Naive thymus-derived CD8-positive, alpha-beta T cell (primary cell): ENCODE data around the gene CLN3. TPM values are rescaled to one million over a fixed set of nuclear protein-coding genes. Genes with fewer than 3 reads are reported as not detected.
"Not testable (repeated sequence)": the region's sequence is repeated elsewhere in the genome, so short reads cannot be mapped to it uniquely, and the experiment has no call there.

Experiments
- ATAC-seq, 2 donors: fragments of 150-1000 bp; cut with Tn5 transposase in 1 of 2; sonication (Bioruptor Pico), chemical (Tn5 transposase) in 1 of 2; 1 replicate in 1 of 2; 2 replicates in 1 of 2; pipeline ENCODE4 v1.10.0; 2021; ENCODE audit warnings: mild to moderate bottlenecking in 2 of 2, moderate library complexity in 2 of 2
- POLR2A ChIA-PET: fragments of 350-600 bp; sonication (Branson Sonifier 250); formaldehyde crosslinking; loops from one replicate; lab custom pipeline; 2021; ENCODE audit warnings: antibody characterized with exemption; lab: Charles Lee
- DNase-seq, 10 donors: peaks; one replicate each; pipeline versions ENCODE4 v3.0.0 to v3.0.0-alpha.2; 2020 to 2022
- H3K27ac Mint-ChIP-seq, 10 donors: one replicate each; pipeline ENCODE4 v1.8.0; 2020 to 2022; ENCODE audit warnings: mild to moderate bottlenecking in 10 of 10, mixed read lengths in 10 of 10, moderate library complexity in 4 of 10, inconsistent platforms in 1 of 10
- H3K27me3 Mint-ChIP-seq, 5 donors: one replicate each; pipeline ENCODE4 v1.8.0; 2021 to 2022; ENCODE audit warnings: mixed read lengths in 5 of 5
- H3K36me3 Mint-ChIP-seq, 3 donors: one replicate each; pipeline ENCODE4 v1.8.0; 2020 to 2022; ENCODE audit warnings: mixed read lengths in 3 of 3, mild to moderate bottlenecking in 2 of 3, inconsistent platforms in 1 of 3
- H3K4me1 Mint-ChIP-seq, 4 donors: one replicate each; pipeline ENCODE4 v1.8.0; 2021 to 2022; ENCODE audit warnings: mixed read lengths in 4 of 4
- H3K4me3 Mint-ChIP-seq, 10 donors: one replicate each; pipeline ENCODE4 v1.8.0; 2020 to 2022; ENCODE audit warnings: mild to moderate bottlenecking in 10 of 10, mixed read lengths in 10 of 10, moderate library complexity in 6 of 10, inconsistent platforms in 1 of 10
- H3K9me3 Mint-ChIP-seq, 9 donors: one replicate each; pipeline ENCODE4 v1.8.0; 2020 to 2022; ENCODE audit warnings: mixed read lengths in 9 of 9, mild to moderate bottlenecking in 3 of 9, inconsistent platforms in 1 of 9, moderate library complexity in 1 of 9
- polyA plus RNA-seq, 3 donors: library from polyadenylated mRNA; unstranded; fragments of 300-500 nt; fragmentation: Illumina TruSeq; gene quantifications; one replicate each; pipeline ENCODE4 v1.2.3, GENCODE V29; 2021
- total RNA-seq, 8 experiments: library from RNA in 2 of 8; stranded (reverse) in 2 of 8; gene quantifications; one replicate each; pipeline ENCODE4 v1.2.3 and lab custom pipeline; 2021 to 2026

Gene CLN3
- total and polyA plus RNA-seq, 5 experiments from 2014 or later, result 16.2 to 79.6 (median 27.2) TPM

- POLR2A ChIA-PET, result interaction anchor here (0.7 to 1.0 kb wide), 2 partner anchors 34 to 498 kb away, joined by 3 read pairs; partner anchors contain the start of gene APOBR
- H3K9me3 Mint-ChIP-seq, result no peaks in the 10 kb centered on the region
- no peak for ATAC-seq
Measured at GRCh38 chr16:28528463-28528867, 36.6 kb upstream of the CLN3 start.

GRCh38 chr16:28527985-28528384 lies 36.1 kb upstream of the CLN3 start:
- Mint-ChIP-seq H3K27me3 (no peaks in the 10 kb centered on the region), H3K36me3 (no peaks in the 10 kb centered on the region), H3K27ac (no peak overlapping the region), H3K9me3 (no peaks in the 10 kb centered on the region), H3K4me3 (no peak overlapping the region), H3K4me1 (peaks cover 2 to 10% (median 5%) of the 10 kb centered on the region in 4 donors)
- no peak for DNase-seq
- ATAC-seq, result no peak
- POLR2A ChIA-PET, result interaction anchor here (0.7 kb wide), 1 partner anchor 498 kb away, joined by 3 read pairs; no protein-coding TSS in a partner anchor

More at GRCh38 chr16:28528463-28528867, 36.6 kb upstream of the CLN3 start:
- no peaks in the 10 kb centered on the region for H3K36me3 Mint-ChIP-seq
- no peak for DNase-seq
- no peaks in the 10 kb centered on the region for H3K27me3 Mint-ChIP-seq
- H3K4me3 Mint-ChIP-seq, result no peak overlapping the region
- H3K4me1 Mint-ChIP-seq, result peaks cover 2 to 13% (median 8%) of the 10 kb centered on the region in 4 donors
- no peak overlapping the region for H3K27ac Mint-ChIP-seq

GRCh38 chr16:28527100-28527785 lies 35.4 kb upstream of the CLN3 start:
- POLR2A ChIA-PET, DNase-seq, H3K27me3 Mint-ChIP-seq, ATAC-seq, H3K4me3 Mint-ChIP-seq, H3K36me3 Mint-ChIP-seq, H3K9me3 Mint-ChIP-seq, H3K4me1 Mint-ChIP-seq: not testable (repeated sequence)
- H3K27ac Mint-ChIP-seq, result peak overlapping the region in 1 of 10 donors; percentile 11

GRCh38 chr16:28526201-28527099 lies 34.6 kb upstream of the CLN3 start:
- H3K9me3 Mint-ChIP-seq, result no peaks in the 10 kb centered on the region
- peak overlapping the region in 4 of 10 donors; percentile 38 to 69 (median 54) for H3K27ac Mint-ChIP-seq
- no peaks in the 10 kb centered on the region for H3K27me3 Mint-ChIP-seq
- H3K4me3 Mint-ChIP-seq, result no peak overlapping the region
- no peak for ATAC-seq
- POLR2A ChIA-PET, result interaction anchor here (1.0 kb wide), 1 partner anchor 8 kb away, joined by 4 read pairs; no protein-coding TSS in a partner anchor
- peaks cover 0 to 5% (median 3%) of the 10 kb centered on the region in 4 donors for H3K4me1 Mint-ChIP-seq
- DNase-seq, result no peak
- no peaks in the 10 kb centered on the region for H3K36me3 Mint-ChIP-seq

- POLR2A ChIA-PET, result interaction anchor here (0.9 kb wide), 1 partner anchor 297 kb away, joined by 4 read pairs; no protein-coding TSS in a partner anchor
Measured at GRCh38 chr16:28524681-28525171, 32.9 kb upstream of the CLN3 start.

DNA sequence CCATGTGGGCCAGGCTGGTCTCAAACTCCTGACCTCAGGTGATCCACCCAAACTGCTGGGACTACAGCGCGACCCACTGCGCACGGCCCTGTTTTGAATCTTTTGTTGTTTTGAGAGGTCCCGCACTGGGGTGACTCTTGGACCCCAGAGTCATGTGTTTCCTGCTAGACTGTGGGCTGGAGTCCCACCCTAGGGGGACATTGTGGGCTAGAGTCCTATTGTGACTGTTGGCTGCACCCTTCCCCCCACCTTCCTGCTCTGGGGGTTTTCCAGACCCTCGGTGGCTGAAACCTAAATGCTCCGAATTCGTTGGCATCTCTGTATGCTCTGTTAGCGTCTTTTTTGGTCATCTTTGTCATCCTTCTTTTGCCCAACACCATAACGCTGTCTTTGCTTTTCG lies 30.9 kb upstream of the CLN3 start:
- Mint-ChIP-seq H3K4me1 (peaks cover 0 to 7% (median 3%) of the 10 kb centered on the region in 4 donors), H3K4me3 (no peak overlapping the region), H3K9me3 (no peaks in the 10 kb centered on the region), H3K27me3 (no peaks in the 10 kb centered on the region), H3K36me3 (no peaks in the 10 kb centered on the region), H3K27ac (peak overlapping the region in 2 of 10 donors; percentile 1 to 2)
- DNase-seq (no peak), ATAC-seq (no peak)
- POLR2A ChIA-PET, result interaction anchor here (0.7 to 0.9 kb wide), 2 partner anchors 11 to 398 kb away, joined by 3 read pairs; no protein-coding TSS in a partner anchor

More at GRCh38 chr16:28524681-28525171, 32.9 kb upstream of the CLN3 start:
- ATAC-seq, result peak in 1 of 2 donors; percentile 48
- Mint-ChIP-seq H3K4me1 (peaks cover 0 to 7% (median 3%) of the 10 kb centered on the region in 4 donors), H3K27me3 (no peaks in the 10 kb centered on the region), H3K27ac (peak overlapping the region in 8 of 10 donors; percentile 12 to 87 (median 20)), H3K4me3 (no peak overlapping the region), H3K36me3 (no peaks in the 10 kb centered on the region), H3K9me3 (no peaks in the 10 kb centered on the region)
- DNase-seq, result no peak

GRCh38 chr16:28521436-28521835 lies 29.6 kb upstream of the CLN3 start:
- no peaks in the 10 kb centered on the region for H3K36me3 Mint-ChIP-seq
- ATAC-seq (no peak), DNase-seq (no peak)
- H3K4me3 Mint-ChIP-seq, result no peak overlapping the region
- POLR2A ChIA-PET, result interaction anchor here (1.4 kb wide), 1 partner anchor 27 kb away, joined by 7 read pairs; the partner anchor contains the start of gene APOBR
- no peaks in the 10 kb centered on the region for H3K27me3 Mint-ChIP-seq
- H3K27ac Mint-ChIP-seq, result peak overlapping the region in 2 of 10 donors; percentile 15 to 72
- no peaks in the 10 kb centered on the region for H3K9me3 Mint-ChIP-seq
- H3K4me1 Mint-ChIP-seq, result peaks cover 0 to 7% (median 3%) of the 10 kb centered on the region in 4 donors

DNA sequence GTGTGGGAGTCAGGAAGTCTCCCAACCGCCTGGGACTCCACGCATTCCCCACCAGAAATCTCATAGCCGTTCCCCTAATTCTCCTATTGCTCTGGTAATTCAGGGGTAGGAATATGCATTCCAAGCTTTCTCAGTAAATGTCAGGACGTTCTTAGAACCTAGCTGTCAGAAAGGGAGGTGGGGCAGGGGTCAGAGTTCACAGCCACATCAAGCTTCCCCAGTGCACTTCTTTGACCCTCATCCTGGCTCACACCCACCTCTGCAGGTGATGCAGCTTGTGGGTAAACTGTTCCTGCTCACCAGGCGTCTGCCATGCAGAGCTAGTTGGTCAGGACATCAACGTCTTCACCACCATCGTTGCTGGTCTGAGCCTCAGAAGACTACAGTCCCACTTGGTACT lies 28.8 kb upstream of the CLN3 start:
- no peaks in the 10 kb centered on the region for H3K27me3 Mint-ChIP-seq
- no peak overlapping the region for H3K4me3 Mint-ChIP-seq
- no peak for ATAC-seq
- POLR2A ChIA-PET, result interaction anchor here (1.2 to 1.4 kb wide), 2 partner anchors 11 to 27 kb away, joined by 3 to 7 read pairs; partner anchors contain the start of gene APOBR
- no peak overlapping the region for H3K27ac Mint-ChIP-seq
- H3K36me3 Mint-ChIP-seq, result no peaks in the 10 kb centered on the region
- H3K4me1 Mint-ChIP-seq, result peaks cover 0 to 7% (median 3%) of the 10 kb centered on the region in 4 donors
- H3K9me3 Mint-ChIP-seq, result no peaks in the 10 kb centered on the region
- DNase-seq, result no peak

DNA sequence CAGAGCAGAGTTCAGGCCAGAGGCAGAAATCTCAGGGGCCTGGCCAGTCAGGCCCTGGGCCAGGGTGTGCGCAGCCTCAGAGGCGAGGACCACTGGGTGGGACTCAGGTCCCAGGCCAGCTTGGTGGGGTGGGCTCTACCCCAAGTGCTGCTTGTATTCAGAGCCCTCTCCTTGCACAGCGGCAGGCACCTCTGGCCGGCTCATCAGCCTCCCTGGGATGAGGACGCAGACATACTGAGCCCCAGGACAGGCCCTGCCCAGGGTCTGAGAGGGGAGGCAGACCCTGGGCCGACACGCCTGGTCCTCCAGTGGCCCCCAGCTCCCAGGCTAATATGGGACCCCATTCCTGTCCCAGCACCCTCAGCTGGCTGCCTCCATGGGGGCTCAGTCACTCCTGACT lies 22.4 kb upstream of the CLN3 start:
- Mint-ChIP-seq H3K27ac (no peak overlapping the region), H3K4me3 (no peak overlapping the region), H3K36me3 (no peaks in the 10 kb centered on the region), H3K27me3 (no peaks in the 10 kb centered on the region), H3K4me1 (peaks cover 0 to 6% (median 4%) of the 10 kb centered on the region in 4 donors), H3K9me3 (no peaks in the 10 kb centered on the region)
- ATAC-seq, result no peak
- no peak for DNase-seq
- POLR2A ChIA-PET, result interaction anchor here (0.6 kb wide), 1 partner anchor 1297 kb away, joined by 4 read pairs; no protein-coding TSS in a partner anchor

DNA sequence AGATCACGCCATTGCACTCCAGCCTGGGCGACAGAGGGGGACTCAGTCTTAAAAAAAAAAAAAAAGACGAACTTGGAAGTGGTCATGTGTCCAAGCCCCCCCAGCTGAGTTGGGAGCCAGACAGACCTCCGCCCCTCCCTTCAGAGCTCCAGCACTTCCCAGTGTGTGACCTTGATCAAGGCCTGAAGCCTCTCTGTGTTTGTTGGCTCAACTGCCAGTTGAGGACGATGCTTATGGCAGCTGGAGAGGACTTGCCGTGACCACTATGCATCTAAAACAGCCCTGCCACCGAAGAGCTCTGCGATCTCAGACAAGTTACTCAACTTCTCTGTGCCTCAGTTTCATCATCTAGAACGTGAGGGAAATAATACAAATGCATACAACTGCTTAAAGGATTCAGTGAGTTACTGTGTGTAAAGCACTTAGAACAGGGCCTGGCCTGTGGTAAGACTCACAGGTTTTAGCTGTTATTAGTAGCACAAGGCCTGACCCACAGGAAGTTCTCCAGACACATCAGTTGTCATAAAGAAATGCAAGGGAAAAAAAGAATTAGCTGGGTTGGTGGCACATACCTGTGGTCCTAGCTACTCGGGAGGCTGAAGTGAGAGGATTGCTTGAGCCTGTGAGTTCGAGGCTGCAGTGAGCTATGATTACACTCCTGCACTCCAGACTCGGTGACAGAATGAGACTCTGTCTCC lies 21.8 kb upstream of the CLN3 start:
- DNase-seq (no peak), ATAC-seq (no peak)
- Mint-ChIP-seq H3K27ac (peak overlapping the region in 5 of 10 donors; percentile 7 to 83 (median 33)), H3K4me1 (peaks cover 0 to 6% (median 4%) of the 10 kb centered on the region in 4 donors), H3K4me3 (no peak overlapping the region), H3K9me3 (no peaks in the 10 kb centered on the region), H3K36me3 (no peaks in the 10 kb centered on the region), H3K27me3 (no peaks in the 10 kb centered on the region)
- POLR2A ChIA-PET, result interaction anchor here (0.7 kb wide), 1 partner anchor 20 kb away, joined by 3 read pairs; no protein-coding TSS in a partner anchor

DNA sequence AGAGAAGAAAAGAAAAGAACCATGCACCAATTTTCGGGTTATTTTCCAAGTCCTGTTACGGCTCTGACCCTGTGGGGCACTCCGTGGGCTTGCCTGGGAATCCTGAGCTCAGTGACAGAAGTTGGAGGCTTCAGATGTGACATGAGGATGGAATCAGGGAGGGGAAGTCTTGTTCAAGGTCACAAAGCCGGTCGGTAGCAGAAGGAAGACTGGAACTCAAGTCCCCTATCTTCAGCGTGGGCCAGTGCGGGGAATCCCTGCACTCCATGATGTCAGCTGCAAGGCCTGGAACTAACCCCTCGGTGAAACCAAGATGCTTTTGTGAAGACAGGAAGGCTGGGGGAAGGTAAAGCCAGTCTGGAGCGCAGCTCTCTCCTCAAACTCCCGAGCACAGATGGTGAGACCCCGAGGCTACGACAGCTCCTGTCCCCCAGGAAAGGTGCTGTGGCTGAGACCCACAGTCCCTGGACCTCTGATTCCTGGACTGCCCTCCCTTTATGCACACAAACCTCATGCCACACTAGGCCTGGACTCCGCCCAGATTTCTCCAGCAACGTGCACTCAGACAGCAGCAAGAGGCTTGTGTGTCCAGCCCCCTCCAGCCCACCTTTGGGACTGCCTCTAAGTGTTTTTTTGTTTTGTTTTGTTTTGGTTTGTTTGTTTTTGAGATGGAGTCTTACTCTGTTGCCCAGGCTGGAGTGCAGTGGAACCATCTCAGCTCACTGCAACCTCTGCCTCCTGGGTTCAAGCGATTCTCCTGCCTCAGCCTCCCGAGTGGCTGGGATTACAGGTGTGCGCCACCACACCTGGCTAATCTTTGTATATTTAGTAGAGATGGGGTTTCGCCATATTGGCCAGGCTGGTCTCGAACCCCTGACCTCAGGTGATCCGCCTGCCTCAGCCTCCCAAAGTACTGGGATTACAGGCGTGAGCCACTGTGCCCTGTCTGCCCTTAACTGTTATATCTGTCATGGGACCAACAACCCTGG lies 20.2 kb upstream of the CLN3 start:
- POLR2A ChIA-PET, result no interaction called here
- Mint-ChIP-seq H3K4me1 (peaks cover 7 to 19% (median 13%) of the 10 kb centered on the region in 4 donors), H3K9me3 (no peaks in the 10 kb centered on the region), H3K27me3 (no peaks in the 10 kb centered on the region), H3K27ac (no peak overlapping the region), H3K4me3 (no peak overlapping the region), H3K36me3 (no peaks in the 10 kb centered on the region)
- ATAC-seq, result no peak
- DNase-seq, result no peak
